Mesodermal cell (in vitro differentiated cells): ENCODE data around the gene CACNA1I.

Experiments
- H3K27ac ChIP-seq: 2 replicates; pipeline ENCODE4 v1.7.0; 2013; ENCODE audit warnings: mild to moderate bottlenecking, low read depth, low read length, moderate library complexity; ENCODE audit not compliant: severe bottlenecking
- H3K36me3 ChIP-seq: 2 replicates; pipeline ENCODE4 v1.7.1; 2013; ENCODE audit warnings: mild to moderate bottlenecking, low read length, moderate library complexity; ENCODE audit not compliant: control insufficient read depth, insufficient read depth
- H3K4me1 ChIP-seq: one replicate; pipeline ENCODE4 v1.7.1; 2013; ENCODE audit warnings: mild to moderate bottlenecking, low read length; ENCODE audit not compliant: insufficient read depth, control insufficient read depth, poor library complexity, severe bottlenecking
- H3K4me3 ChIP-seq: 2 replicates; pipeline ENCODE4 v1.7.0; 2013; ENCODE audit warnings: low read length, control low read depth, mild to moderate bottlenecking; ENCODE audit not compliant: insufficient read depth, poor library complexity, severe bottlenecking; ENCODE audit errors: extremely low read depth
- H3K9me3 ChIP-seq: 2 replicates; pipeline ENCODE4 v1.7.1; 2013; ENCODE audit warnings: mild to moderate bottlenecking, low read length, moderate library complexity; ENCODE audit not compliant: control insufficient read depth
- WGBS, 2 experiments: methylation state at CpG; one replicate each; pipeline ENCODE4 v1.1.5; 2013; ENCODE audit warnings: missing lambda C conversion rate in 2 of 2; ENCODE audit not compliant: insufficient coverage in 2 of 2; 5-methylcytosine and 5-hydroxymethylcytosine counted together

CACNA1I gene

GRCh38 chr22:39616051-39616450, 45.5 kb downstream of the CACNA1I start:
- Histone ChIP-seq H3K9me3 (no peaks in the 10 kb centered on the region), H3K4me1 (no peaks in the 10 kb centered on the region), H3K36me3 (no peaks in the 10 kb centered on the region), H3K4me3 (no peak overlapping the region), H3K27ac (no peak overlapping the region)
- 79 to 81% methylated on average over 8 of the region's 9 CpGs for WGBS, 2 experiments

GRCh38 chr22:39616781-39617180, 46.2 kb downstream of the CACNA1I start:
- Histone ChIP-seq H3K4me1 (no peaks in the 10 kb centered on the region), H3K9me3 (no peaks in the 10 kb centered on the region), H3K27ac (no peak overlapping the region), H3K36me3 (no peaks in the 10 kb centered on the region), H3K4me3 (no peak overlapping the region)
- 74 to 86% methylated on average over 3 to 6 of the region's 6 CpGs for WGBS, 2 experiments

GRCh38 chr22:39617342-39617741, 46.8 kb downstream of the CACNA1I start:
- Histone ChIP-seq H3K36me3 (no peaks in the 10 kb centered on the region), H3K9me3 (no peaks in the 10 kb centered on the region), H3K4me1 (no peaks in the 10 kb centered on the region), H3K27ac (no peak overlapping the region), H3K4me3 (no peak overlapping the region)
- WGBS, 2 experiments: 56 to 76% methylated on average over 10 to 12 of the region's 15 CpGs

GRCh38 chr22:39617970-39618757, 47.6 kb downstream of the CACNA1I start:
- Histone ChIP-seq H3K36me3 (no peaks in the 10 kb centered on the region), H3K27ac (no peak overlapping the region), H3K4me1 (no peaks in the 10 kb centered on the region), H3K9me3 (no peaks in the 10 kb centered on the region), H3K4me3 (no peak overlapping the region)
- 84 to 91% methylated on average over 10 to 11 of the region's 11 CpGs for WGBS, 2 experiments

GRCh38 chr22:39618996-39619530, 48.5 kb downstream of the CACNA1I start:
- no peaks in the 10 kb centered on the region for H3K9me3 ChIP-seq
- H3K4me3 ChIP-seq: no peak overlapping the region
- WGBS, 2 experiments: 95 to 97% methylated on average over 12 to 15 of the region's 17 CpGs
- no peak overlapping the region for H3K27ac ChIP-seq
- no peaks in the 10 kb centered on the region for H3K36me3 ChIP-seq
- no peaks in the 10 kb centered on the region for H3K4me1 ChIP-seq

GRCh38 chr22:39620924-39621690, 50.6 kb downstream of the CACNA1I start:
- WGBS, 2 experiments: 83 to 92% methylated on average over 7 to 8 of the region's 8 CpGs
- Histone ChIP-seq H3K27ac (no peak overlapping the region), H3K4me1 (no peaks in the 10 kb centered on the region), H3K36me3 (no peaks in the 10 kb centered on the region), H3K4me3 (no peak overlapping the region), H3K9me3 (no peaks in the 10 kb centered on the region)

- H3K4me1 ChIP-seq: no peaks in the 10 kb centered on the region
- H3K27ac ChIP-seq: no peak overlapping the region
- H3K4me3 ChIP-seq: no peak overlapping the region
- H3K9me3 ChIP-seq: no peaks in the 10 kb centered on the region
- 80 to 92% methylated on average over 6 to 7 of the region's 7 CpGs for WGBS, 2 experiments
- H3K36me3 ChIP-seq: no peaks in the 10 kb centered on the region
Observed at GRCh38 chr22:39621826-39622225, 51.3 kb downstream of the CACNA1I start.

GRCh38 chr22:39622881-39623367, 52.4 kb downstream of the CACNA1I start:
- H3K4me1 ChIP-seq: no peaks in the 10 kb centered on the region
- 56 to 59% methylated on average over 11 to 17 of the region's 17 CpGs for WGBS, 2 experiments

GRCh38 chr22:39623603-39624500, 53.3 kb downstream of the CACNA1I start:
- no peak overlapping the region for H3K27ac ChIP-seq
- WGBS, 2 experiments: 74 to 78% methylated on average over 27 of the region's 28 CpGs
- H3K9me3 ChIP-seq: no peaks in the 10 kb centered on the region
- H3K4me1 ChIP-seq: no peaks in the 10 kb centered on the region
- no peaks in the 10 kb centered on the region for H3K36me3 ChIP-seq
- no peak overlapping the region for H3K4me3 ChIP-seq

More at GRCh38 chr22:39622881-39623367, 52.4 kb downstream of the CACNA1I start:
- H3K9me3 ChIP-seq: no peaks in the 10 kb centered on the region
- H3K4me3 ChIP-seq: no peak overlapping the region
- no peak overlapping the region for H3K27ac ChIP-seq
- no peaks in the 10 kb centered on the region for H3K36me3 ChIP-seq

GRCh38 chr22:39624501-39624821, 53.9 kb downstream of the CACNA1I start:
- Histone ChIP-seq H3K27ac (no peak overlapping the region), H3K9me3 (no peaks in the 10 kb centered on the region), H3K4me1 (no peaks in the 10 kb centered on the region), H3K36me3 (no peaks in the 10 kb centered on the region), H3K4me3 (no peak overlapping the region)
- 41 to 54% methylated on average over 5 to 7 of the region's 7 CpGs for WGBS, 2 experiments
